GM18951 (cell line): ENCODE data around the gene MED26.
"Not testable (repeated sequence)": the region's sequence is repeated elsewhere in the genome, so short reads cannot be mapped to it uniquely, and the experiment has no call there.

Experiments used
- POLR2A ChIP-seq: IDR thresholded peaks from 4 replicates; pipeline ENCODE4 v1.6.1; 2011; ENCODE audit warnings: mild to moderate bottlenecking; ENCODE audit not compliant: insufficient read length, insufficient read depth; ENCODE audit errors: extremely low read depth
- in situ Hi-C: fragments of 300-500 bp; cut with MboI; formaldehyde crosslinking; loops from one replicate; pipeline ENCODE4 v1.12.0; 2022; ENCODE audit warnings: low sequenced_read_pairs, mixed read lengths, inconsistent platforms; ENCODE audit not compliant: unreplicated experiment

MED26 gene

GRCh38 chr19:16628183-16628983 is at the start of gene MED26:
TSS of gene MED26 (minus strand) at chr19:16628204. CDS start at chr19:16627943, 261 bp downstream.
- in situ Hi-C loops = no loop called here
- TF ChIP-seq POLR2A = peak; percentile 93

DNA sequence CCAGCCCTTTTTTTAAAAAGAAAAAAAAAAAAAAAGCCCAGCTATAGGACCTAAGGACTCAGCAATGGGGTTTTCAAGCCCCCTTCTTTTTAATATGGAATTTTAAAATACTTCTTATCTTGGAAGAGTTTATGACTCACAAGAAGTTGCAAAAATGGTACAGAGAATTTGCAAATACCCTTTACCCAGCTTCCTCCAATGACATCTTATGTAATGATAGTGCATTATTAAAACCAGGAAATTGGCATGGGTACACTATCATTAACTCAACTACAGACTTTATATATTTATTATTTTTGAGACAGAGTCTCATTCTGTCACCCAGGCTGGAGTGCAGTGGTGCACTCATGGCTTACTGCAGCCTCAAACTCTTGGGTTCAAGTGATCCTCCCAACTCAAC is 49.1 kb upstream of the MED26 start:
- no peak for TF ChIP-seq POLR2A
- in situ Hi-C loops = no loop called here

DNA sequence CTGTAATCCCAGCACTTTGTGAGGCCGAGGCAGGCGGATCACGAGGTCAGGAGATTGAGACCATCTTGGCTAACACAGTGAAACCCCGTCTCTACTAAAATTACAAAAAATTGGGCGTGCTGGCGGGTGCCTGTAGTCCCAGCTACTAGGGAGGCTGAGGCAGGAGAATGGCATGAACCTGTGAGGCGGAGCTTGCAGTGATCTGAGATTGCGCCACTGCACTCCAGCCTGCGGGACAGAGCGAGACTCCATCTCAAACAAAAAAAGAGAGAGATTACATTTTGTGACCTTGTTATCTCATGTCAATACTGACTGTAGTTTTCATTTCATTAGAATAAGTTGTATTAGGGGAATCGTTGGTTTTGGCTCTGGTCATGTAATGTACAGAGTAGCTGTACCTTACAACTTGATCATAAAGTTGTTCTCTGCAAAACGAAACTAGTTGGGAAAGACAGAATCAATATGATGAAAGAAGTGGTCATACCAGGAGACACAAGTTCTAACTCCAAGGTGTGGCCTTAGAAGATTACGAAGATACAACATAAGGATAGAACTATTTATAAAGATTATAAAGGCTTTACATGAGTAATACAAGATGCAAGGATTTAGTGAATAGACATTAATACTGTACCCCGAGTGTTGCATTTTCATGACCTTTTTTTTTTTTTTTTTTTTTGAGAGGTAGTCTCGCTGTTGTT is 48.2 kb upstream of the MED26 start:
- in situ Hi-C loops = no loop called here
- no peak for TF ChIP-seq POLR2A

DNA sequence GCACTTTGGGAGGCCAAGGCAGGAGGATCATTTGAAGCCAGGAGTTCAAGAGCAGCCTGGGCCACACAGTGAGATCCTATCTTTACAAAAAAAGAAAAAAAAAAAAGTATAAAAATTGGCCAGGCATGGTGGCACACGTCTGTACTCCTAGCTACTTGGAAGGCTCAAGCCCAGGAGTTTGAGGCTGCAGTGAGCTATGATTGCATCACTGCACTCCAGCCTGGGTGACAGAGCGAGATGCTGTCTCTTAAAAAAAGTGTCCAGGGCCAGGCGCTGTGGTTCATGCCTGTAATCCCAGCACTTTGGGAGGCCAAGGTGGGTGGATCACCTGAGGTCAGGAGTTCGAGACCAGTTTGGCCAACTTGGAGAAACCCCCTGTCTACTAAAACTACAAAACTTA is 45.8 kb upstream of the MED26 start:
- in situ Hi-C loops = not testable (repeated sequence)

DNA sequence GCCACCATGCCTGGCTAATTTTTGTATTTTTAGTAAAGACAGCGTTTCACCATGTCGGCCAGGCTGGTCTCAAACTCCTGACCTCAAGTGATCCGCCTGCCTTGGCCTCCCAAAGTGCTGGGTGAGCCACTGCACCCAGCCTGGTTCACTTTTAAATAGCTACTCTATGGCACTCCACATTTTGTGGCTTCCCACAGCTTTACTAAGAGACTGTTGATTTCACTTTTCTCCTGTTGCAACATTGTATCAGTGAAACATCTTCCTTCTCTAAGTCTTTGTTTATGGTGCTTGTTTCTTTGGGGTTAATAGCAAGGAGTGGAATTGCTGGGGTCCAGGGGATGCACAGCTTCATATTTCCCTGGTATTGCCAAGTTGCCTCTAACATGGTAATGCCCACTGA is 45.2 kb upstream of the MED26 start:
- in situ Hi-C loops = no loop called here

GRCh38 chr19:16671652-16672274 is 43.8 kb upstream of the MED26 start:
- in situ Hi-C loops = no loop called here

More for the DNA sequence above, 45.2 kb upstream of the MED26 start:
- TF ChIP-seq POLR2A = no peak

GRCh38 chr19:16670291-16670690 is 42.3 kb upstream of the MED26 start:
- in situ Hi-C loops = no loop called here
- TF ChIP-seq POLR2A = no peak

More at GRCh38 chr19:16671652-16672274, 43.8 kb upstream of the MED26 start:
- TF ChIP-seq POLR2A = no peak

DNA sequence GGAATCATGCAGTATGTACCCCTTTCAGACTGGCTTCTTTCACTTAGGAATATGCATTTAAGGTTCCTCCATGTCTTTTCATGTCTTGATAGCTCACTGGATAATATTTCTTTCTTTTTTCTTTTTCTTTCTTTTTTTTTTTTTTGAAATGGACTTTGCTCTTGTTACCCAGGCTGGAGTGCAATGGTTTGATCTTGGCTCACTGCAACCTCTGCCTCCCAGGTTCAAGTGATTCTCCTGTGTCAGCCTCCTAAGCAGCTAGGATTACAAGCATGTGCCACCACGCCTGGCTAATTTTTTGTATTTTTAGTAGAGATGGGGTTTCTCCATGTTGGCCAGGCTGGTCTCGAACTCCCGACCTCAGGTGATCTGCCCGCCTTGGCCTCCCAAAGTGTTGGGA is 40.7 kb upstream of the MED26 start:
- in situ Hi-C loops = not testable (repeated sequence)

DNA sequence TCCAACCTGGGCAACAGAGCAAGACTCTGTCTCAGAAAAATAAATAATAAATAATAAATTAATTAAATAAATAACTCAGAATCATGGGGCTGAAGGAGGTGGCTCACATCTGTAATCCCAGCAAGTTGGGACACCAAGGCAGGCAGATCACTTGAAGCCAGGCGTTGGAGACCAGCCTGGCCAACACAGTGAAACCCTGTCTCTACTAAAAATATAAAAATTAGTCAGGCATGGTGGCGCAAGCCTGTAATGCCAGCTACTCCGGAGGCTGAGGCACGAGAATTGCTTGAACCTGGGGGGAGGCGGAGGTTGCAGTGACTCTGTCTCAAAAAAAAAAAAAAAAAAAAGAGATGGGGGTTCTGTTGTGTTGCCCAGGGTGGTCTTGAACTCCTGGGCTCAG is 40.2 kb upstream of the MED26 start:
- TF ChIP-seq POLR2A = no peak
- in situ Hi-C loops = no loop called here

DNA sequence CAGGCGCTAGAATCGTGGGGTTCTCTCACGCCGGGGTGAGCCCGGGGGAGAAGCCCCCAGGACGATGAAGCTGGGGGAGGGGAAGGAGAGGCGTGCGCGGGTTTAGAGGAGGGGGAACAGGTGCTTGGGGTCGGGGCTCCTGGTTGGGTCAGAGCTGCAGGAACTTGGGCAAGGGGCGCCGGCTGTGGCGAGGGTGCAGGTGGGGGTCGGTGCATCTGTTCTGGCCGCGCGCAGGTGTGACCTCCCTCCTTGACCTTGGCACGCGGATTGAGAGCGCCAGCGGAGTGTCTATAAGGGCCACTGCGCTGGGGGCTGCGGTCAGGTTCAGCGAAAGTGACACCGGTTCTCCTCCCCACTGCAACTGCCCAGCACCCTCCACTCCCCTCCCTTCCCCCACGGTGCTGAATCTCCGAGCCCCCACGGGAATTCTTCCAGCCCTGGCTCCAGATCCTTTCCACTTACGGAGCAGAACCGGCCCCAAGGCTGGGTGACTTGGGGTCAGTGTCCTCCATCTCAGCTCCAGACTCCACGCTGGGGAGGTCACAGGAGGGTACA is 33.6 kb upstream of the MED26 start:
- no peak for TF ChIP-seq POLR2A
- in situ Hi-C loops = no loop called here

- in situ Hi-C loops = no loop called here
- peak; percentile 58 for TF ChIP-seq POLR2A
Measured at GRCh38 chr19:16660763-16661479, 32.9 kb upstream of the MED26 start, which contains the start of gene TMEM38A. TSS of gene TMEM38A (plus strand) at chr19:16661139. CDS start at chr19:16661218, 79 bp downstream.

GRCh38 chr19:16659832-16660708 is 32.1 kb upstream of the MED26 start, which contains the start of gene SMIM7:
TSS of gene SMIM7 (minus strand) at chr19:16660144. CDS start at chr19:16660110, 34 bp downstream.
- in situ Hi-C loops = no loop called here
- peak; percentile 94 for TF ChIP-seq POLR2A

DNA sequence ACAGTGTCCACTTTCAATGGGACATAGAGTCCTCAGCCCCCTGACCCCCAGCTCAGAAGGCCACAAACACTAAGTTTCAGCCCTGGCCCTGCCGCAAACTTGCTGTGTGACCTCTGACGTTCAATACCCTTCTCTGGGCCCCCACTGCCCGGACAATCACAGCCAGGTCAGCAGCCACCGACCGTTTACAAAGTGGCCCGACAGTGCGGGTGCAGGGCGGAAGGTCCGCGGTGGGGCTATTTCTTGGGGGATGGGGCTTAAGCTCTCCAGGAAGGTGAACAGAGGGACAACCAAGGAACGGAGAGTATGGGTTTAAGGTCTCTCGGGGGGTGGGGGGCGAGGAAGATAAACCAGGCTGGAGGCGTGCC is 31.4 kb upstream of the MED26 start:
- in situ Hi-C loops = no loop called here
- no peak for TF ChIP-seq POLR2A
